ENCODE results near the gene TAAR1. TPM values are rescaled to one million over a fixed set of nuclear protein-coding genes. Genes with fewer than 3 reads are reported as not detected.

TAAR1 gene
- total RNA-seq, 4 donors from 2014 or later: not detected

DNA sequence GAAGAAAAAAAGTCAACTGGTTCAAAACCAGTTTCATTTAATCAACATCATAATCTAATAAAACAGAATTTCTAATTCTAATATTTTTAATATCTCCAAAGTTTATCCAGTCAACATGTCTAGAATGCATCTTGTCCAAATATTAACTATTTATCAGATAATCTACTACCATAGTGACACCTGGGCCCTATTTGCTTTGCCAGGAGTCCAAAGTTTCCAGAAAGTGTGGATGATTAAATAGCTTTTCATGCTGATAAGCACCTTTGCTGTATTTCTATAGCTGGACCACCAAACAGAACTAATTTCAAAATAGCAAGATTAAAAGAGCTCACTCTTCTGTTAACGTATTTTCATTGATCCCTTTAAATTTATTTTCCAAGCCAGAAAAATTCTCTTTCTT, 12.3 kb upstream of the TAAR1 start:
- no peaks in the 10 kb centered on the region for H3K36me3 ChIP-seq
- H3K4me1 ChIP-seq: peaks cover 0 to 35% (median 2%) of the 10 kb centered on the region in 4 donors
- no peak for TF ChIP-seq POLR2A (IDR thresholded peaks at IDR 0.05)
- TF ChIP-seq CTCF (IDR thresholded peaks at IDR 0.05): no peak
- no peak overlapping the region for H3K4me3 ChIP-seq
- no peak overlapping the region for H3K27ac ChIP-seq
- no peak for DNase-seq
- H3K27me3 ChIP-seq: no peaks in the 10 kb centered on the region
- H3K9me3 ChIP-seq: no peaks in the 10 kb centered on the region

- no peak for DNase-seq
- peak in 5 of 6 experiments; percentile 53 to 78 (median 70) for TF ChIP-seq CTCF (IDR thresholded peaks at IDR 0.05)
- TF ChIP-seq POLR2A (IDR thresholded peaks at IDR 0.05): no peak
- Histone ChIP-seq H3K4me3 (no peak overlapping the region), H3K4me1 (peaks cover 0 to 26% (median 2%) of the 10 kb centered on the region in 4 donors), H3K27ac (no peak overlapping the region), H3K9me3 (no peaks in the 10 kb centered on the region), H3K27me3 (no peaks in the 10 kb centered on the region), H3K36me3 (no peaks in the 10 kb centered on the region)
Measured at GRCh38 chr6:132669690-132670291, 10.8 kb upstream of the TAAR1 start.

DNA sequence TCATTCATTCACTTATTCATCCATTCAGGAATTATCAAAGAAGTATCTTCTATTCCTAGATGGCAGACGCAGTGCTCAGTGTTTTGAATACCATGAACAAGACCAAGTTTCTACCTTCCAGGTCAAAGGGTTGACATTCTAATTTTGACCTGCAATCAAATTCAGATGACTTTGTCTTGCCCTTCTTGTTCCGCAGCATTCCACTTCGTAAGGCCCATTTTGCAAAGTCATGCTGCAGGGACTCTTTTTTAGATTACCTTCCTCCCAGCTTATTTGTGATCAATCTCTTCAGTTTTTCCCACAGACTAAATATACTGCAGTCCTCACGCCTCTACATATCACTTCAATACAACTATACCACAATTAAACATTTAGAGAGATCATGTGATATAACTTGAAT, 7.1 kb upstream of the TAAR1 start:
- Histone ChIP-seq H3K36me3 (no peaks in the 10 kb centered on the region), H3K27ac (no peak overlapping the region), H3K9me3 (no peaks in the 10 kb centered on the region), H3K4me1 (peaks cover 0 to 10% (median 0%) of the 10 kb centered on the region in 4 donors), H3K4me3 (no peak overlapping the region), H3K27me3 (no peaks in the 10 kb centered on the region)
- no peak for TF ChIP-seq CTCF (IDR thresholded peaks at IDR 0.05)
- DNase-seq: no peak

DNA sequence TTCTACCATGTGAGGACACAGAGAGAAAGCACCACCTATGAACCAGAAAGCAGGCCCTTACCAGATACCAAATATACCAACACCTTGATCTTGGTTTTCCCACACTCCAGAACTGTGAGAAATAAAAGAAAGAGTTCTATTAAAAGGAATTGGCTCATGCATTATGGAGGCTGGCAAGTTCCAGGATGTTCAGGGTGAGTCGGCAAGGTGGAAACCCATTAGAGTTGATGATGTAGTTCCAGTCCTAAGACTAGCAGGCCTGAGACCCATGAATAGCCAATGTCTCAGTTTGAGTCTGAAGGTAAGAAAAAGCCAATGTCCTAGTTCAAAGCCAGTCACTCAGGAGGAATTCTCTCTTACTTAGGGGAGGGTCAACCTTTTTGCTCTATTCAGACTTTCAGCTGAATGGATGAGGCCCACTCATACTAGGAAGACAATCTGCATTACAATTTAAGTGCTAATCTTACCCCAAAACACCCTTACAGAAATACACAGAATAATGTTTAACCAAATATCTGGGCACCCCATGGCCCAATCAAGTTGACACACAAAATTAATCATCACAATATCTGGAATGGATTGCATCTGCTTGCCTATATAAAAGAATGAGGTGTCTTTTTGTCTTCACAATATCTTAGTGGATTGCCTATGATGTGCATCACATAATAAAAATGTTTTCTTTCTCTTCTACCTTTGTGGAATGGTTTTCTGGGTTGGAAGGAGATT, 5.5 kb upstream of the TAAR1 start:
- TF ChIP-seq CTCF (IDR thresholded peaks at IDR 0.05): no peak
- TF ChIP-seq POLR2A (IDR thresholded peaks at IDR 0.05): no peak
- Histone ChIP-seq H3K27me3 (no peaks in the 10 kb centered on the region), H3K36me3 (no peaks in the 10 kb centered on the region), H3K27ac (no peak overlapping the region), H3K4me3 (no peak overlapping the region), H3K4me1 (no peaks in the 10 kb centered on the region), H3K9me3 (no peaks in the 10 kb centered on the region)
- no peak for DNase-seq

DNA sequence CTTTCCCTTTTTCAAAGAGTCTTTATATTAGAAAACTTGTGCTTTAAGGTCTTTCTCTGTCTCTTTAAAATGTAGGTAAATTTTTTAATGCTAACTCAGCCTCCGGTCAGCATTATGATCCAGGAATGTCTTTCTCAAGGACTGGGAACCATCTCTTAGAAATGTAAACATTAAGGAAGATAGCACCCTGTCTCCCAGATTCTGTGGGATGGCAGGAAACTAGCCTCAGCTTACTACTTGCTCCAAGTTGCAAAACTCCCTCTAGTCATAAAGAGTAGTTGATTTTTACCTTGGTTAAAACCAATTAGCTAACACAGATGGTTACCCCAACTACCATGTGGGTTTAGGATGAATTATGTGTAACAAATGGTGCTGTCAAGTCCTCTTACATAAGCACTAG, 4.7 kb upstream of the TAAR1 start:
- H3K4me3 ChIP-seq: no peak overlapping the region
- no peaks in the 10 kb centered on the region for H3K36me3 ChIP-seq
- H3K27me3 ChIP-seq: no peaks in the 10 kb centered on the region
- H3K4me1 ChIP-seq: no peaks in the 10 kb centered on the region
- H3K9me3 ChIP-seq: no peaks in the 10 kb centered on the region
- DNase-seq: no peak
- TF ChIP-seq POLR2A (IDR thresholded peaks at IDR 0.05) (no peak), CTCF (IDR thresholded peaks at IDR 0.05) (no peak)
- H3K27ac ChIP-seq: no peak overlapping the region

Measured in Peyer's patch (tissue), 4 donors.